Thoracic aorta (tissue), 2 donors: ENCODE data around the gene ARID3B. TPM values are rescaled to one million over a fixed set of nuclear protein-coding genes. Genes with fewer than 3 reads are reported as not detected.

Source experiments
- ATAC-seq: fragments of 150-250 bp; one replicate; pipeline ENCODE4 v1.8.0; 2017; ENCODE audit warnings: low read depth; ENCODE audit not compliant: insufficient number of reproducible peaks, low FRiP score
- DNase-seq: peaks from one replicate; pipeline ENCODE4 v3.0.0-alpha.2; 2020; ENCODE audit warnings: low spot score
- H3K27ac ChIP-seq, 2 donors: fragments of 200-600 bp; sonication (generic); 1 replicate in 1 of 2; 2 replicates in 1 of 2; pipeline ENCODE4 v1.5.1; 2016; ENCODE audit warnings: mild to moderate bottlenecking in 2 of 2, moderate library complexity in 2 of 2
- H3K27me3 ChIP-seq: fragments of 200-600 bp; sonication (generic); replicated peaks from 2 replicates; pipeline ENCODE4 v1.6.0; 2016; ENCODE audit warnings: mild to moderate bottlenecking; ENCODE audit not compliant: insufficient read depth
- H3K36me3 ChIP-seq: fragments of 200-600 bp; sonication (generic); one replicate; pipeline ENCODE4 v1.5.1; 2016
- H3K4me1 ChIP-seq, 2 donors: fragments of 200-600 bp; sonication (generic); 1 replicate in 1 of 2; 2 replicates in 1 of 2; pipeline versions ENCODE4 v1.5.1 to v1.6.0; 2016; ENCODE audit warnings: low read depth in 2 of 2, mild to moderate bottlenecking in 1 of 2; ENCODE audit not compliant: control insufficient read depth in 1 of 2
- H3K4me3 ChIP-seq: fragments of 200-600 bp; sonication (generic); 2 replicates; pipeline ENCODE4 v1.5.1; 2016; ENCODE audit warnings: mild to moderate bottlenecking
- H3K9me3 ChIP-seq: fragments of 200-600 bp; sonication (generic); 2 replicates; pipeline ENCODE4 v1.5.1; 2016
- total RNA-seq, 2 donors: library from RNA; depleted of rRNA; stranded (reverse); fragments of >200 nt; gene quantifications; one replicate each; pipeline versions ENCODE4 v1.1.0 to v1.2.3, GENCODE V29; 2016
- TF ChIP-seq, protein P1 (sequence below): fragments of 200-600 bp; sonication (generic); IDR thresholded peaks from one replicate; pipeline ENCODE4 v1.5.1; 2019; ENCODE audit warnings: antibody characterized with exemption

The ARID3B gene
- total RNA-seq, 2 donors from 2014 or later: 8.9 to 15.0 TPM

DNA sequence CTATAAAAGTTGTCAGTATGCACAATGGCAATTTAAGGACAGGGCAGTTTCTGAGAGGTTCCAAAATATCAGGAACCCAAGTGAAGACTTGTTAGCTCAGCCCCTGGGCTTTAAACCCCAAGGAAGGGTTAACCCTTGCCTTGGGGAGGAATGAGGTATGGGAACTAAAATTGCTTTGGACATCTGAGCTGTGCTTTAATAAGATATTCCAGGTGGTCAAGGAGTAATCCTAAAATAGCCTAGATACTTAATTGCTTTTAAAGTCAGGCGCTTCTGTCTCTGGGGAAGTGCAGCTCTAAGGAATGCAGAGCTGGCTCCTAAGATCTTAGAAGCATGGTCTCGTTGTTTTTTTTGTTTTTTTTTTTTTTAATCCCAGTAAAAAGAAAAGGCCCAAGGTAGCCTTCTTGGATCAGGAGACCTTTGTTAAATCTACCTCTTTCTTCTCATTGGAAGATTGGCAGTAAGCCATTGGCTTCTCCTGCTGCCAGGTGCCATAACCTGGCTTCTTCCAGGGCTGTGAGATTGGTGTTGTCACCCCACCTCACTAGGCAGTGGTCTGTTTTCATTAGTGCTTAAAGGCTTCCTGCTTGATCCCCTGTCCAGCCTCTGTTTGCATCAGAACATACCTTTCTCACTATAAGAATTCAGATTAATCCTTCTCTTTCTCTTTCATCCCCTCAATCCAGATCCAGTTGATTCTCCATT, 24.5 kb downstream of the ARID3B start:
- ATAC-seq (no peak), DNase-seq (no peak)
- H3K4me1 ChIP-seq: peaks cover under 1 to 19% of the 10 kb centered on the region in 2 donors
- H3K27ac ChIP-seq: no peak overlapping the region
- no peaks in the 10 kb centered on the region for H3K27me3 ChIP-seq
- H3K36me3 ChIP-seq: no peaks in the 10 kb centered on the region
- TF ChIP-seq, protein P1, sequence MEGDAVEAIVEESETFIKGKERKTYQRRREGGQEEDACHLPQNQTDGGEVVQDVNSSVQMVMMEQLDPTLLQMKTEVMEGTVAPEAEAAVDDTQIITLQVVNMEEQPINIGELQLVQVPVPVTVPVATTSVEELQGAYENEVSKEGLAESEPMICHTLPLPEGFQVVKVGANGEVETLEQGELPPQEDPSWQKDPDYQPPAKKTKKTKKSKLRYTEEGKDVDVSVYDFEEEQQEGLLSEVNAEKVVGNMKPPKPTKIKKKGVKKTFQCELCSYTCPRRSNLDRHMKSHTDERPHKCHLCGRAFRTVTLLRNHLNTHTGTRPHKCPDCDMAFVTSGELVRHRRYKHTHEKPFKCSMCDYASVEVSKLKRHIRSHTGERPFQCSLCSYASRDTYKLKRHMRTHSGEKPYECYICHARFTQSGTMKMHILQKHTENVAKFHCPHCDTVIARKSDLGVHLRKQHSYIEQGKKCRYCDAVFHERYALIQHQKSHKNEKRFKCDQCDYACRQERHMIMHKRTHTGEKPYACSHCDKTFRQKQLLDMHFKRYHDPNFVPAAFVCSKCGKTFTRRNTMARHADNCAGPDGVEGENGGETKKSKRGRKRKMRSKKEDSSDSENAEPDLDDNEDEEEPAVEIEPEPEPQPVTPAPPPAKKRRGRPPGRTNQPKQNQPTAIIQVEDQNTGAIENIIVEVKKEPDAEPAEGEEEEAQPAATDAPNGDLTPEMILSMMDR: no peak
- H3K4me3 ChIP-seq: no peak overlapping the region
- no peaks in the 10 kb centered on the region for H3K9me3 ChIP-seq

DNA sequence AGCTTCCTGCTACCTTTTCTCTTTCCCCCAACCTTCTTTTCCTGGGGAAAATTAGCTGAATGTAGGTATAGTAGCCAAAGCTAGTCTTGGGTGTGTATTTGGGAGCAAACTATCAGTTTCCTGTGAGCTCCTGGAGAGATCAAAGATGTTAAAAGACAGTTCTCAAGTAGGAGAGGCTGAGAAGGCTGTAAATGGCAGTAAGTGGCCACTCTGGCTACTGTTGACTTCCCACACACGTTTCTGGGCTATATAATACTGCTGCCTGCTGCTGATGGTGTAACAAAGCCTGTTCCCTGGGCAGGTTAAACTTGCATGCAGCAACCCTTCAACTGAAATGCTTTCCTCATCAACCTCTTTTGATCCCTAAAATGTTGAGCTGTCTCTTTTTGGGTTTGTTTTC, 27.6 kb downstream of the ARID3B start:
- TF ChIP-seq, protein P1: no peak
- Histone ChIP-seq H3K36me3 (peaks cover 9% of the 10 kb centered on the region), H3K27ac (no peak overlapping the region), H3K27me3 (no peaks in the 10 kb centered on the region), H3K4me1 (peaks cover 5 to 27% of the 10 kb centered on the region in 2 donors), H3K4me3 (no peak overlapping the region), H3K9me3 (no peaks in the 10 kb centered on the region)
- DNase-seq (no peak), ATAC-seq (no peak)

DNA sequence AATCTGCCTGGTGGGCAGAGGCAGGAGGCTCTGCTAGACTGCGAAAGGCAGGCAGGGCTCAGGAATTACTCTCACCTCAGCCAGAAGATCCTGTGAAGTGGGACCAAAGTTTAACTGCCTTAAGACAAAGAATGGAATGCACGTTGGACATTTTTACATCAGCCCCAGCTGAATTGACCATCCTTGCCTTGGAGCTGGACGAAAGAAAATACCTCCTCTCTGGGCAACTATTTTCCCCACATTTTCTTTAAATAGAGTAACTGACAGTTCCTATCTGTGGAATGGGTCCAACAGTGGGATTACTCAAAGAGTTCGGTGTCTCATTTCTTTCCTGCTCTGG, 28.7 kb downstream of the ARID3B start:
- DNase-seq (no peak), ATAC-seq (no peak)
- Histone ChIP-seq H3K36me3 (peaks cover 20% of the 10 kb centered on the region), H3K27me3 (no peaks in the 10 kb centered on the region), H3K4me1 (peaks cover 5 to 27% of the 10 kb centered on the region in 2 donors), H3K4me3 (no peak overlapping the region), H3K9me3 (no peaks in the 10 kb centered on the region), H3K27ac (peak overlapping the region; percentile 72 to 74)
- TF ChIP-seq, protein P1: no peak

DNA sequence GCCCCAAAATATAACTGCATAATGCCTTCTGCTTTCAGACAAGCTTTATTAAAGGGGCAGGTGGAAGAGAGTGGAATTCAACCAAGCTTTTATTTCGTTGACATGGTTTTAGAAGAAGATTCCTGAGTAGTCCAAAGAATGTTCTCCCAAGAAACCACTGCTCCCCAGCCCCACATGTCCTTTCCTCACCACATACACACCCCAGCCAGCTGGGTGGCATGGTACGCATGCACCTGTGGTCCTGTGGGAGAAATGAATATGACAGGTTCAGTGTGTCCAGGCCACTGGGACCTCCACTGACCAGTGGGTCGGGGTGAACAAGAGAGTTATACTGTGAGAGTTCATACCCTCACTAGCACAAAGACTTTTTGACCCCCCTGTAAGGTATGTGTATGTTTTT, 30.2 kb downstream of the ARID3B start:
- Histone ChIP-seq H3K4me1 (peaks cover 5 to 27% of the 10 kb centered on the region in 2 donors), H3K4me3 (no peak overlapping the region), H3K27me3 (no peaks in the 10 kb centered on the region), H3K27ac (peak overlapping the region; percentile 73 to 75), H3K9me3 (no peaks in the 10 kb centered on the region), H3K36me3 (peaks cover 24% of the 10 kb centered on the region)
- ATAC-seq (no peak), DNase-seq (no peak)
- TF ChIP-seq, protein P1: no peak

DNA sequence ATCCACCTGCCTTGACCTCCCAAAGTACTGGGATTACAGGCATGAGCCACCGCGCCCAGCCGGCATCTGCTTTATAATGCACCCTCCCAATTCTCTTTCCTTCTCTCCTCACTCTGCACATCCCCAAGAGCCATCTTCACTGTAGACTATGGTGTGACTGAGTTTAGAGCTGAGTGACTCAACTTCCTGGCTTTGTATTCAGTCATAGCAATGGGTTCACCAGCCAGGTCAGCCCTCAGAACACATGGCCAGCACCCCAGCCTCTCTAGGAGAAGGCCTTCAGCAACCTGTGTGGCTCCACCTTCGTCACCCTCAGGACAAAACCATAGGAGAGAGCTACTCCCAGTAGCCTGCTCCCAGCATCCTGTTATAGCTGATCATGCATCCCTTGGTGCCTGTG, 33.0 kb downstream of the ARID3B start:
- Histone ChIP-seq H3K4me1 (peaks cover 5 to 22% of the 10 kb centered on the region in 2 donors), H3K27ac (no peak overlapping the region), H3K9me3 (no peaks in the 10 kb centered on the region), H3K27me3 (no peaks in the 10 kb centered on the region), H3K4me3 (no peak overlapping the region), H3K36me3 (peaks cover 28% of the 10 kb centered on the region)
- ATAC-seq: no peak
- DNase-seq: no peak
- TF ChIP-seq, protein P1: no peak
